Right lobe of liver (tissue), 4 donors: ENCODE results near the gene GXYLT2.

ENCODE experiments used
- CTCF ChIP-seq, 4 donors: fragments of 200-600 bp in 3 of 4; fragments of 450-650 bp in 1 of 4; IDR thresholded peaks; one replicate each; pipeline versions ENCODE4 v1.5.1 to v1.8.0; 2016 to 2022; ENCODE audit warnings: antibody characterized with exemption in 4 of 4, mild to moderate bottlenecking in 2 of 4
- POLR2A ChIP-seq: fragments of 450-650 bp; IDR thresholded peaks from one replicate; pipeline ENCODE4 v1.6.1; 2017; ENCODE audit warnings: antibody characterized with exemption, mild to moderate bottlenecking
- donor health status: DM: no; HTN: no; CAD: no.
- donor health status: DM: no; HTN: no; CAD: no.
- donor health status: DM: no; HTN: yes; CAD: no.

GRCh38 chr3:73026111-73026759 lies 138.4 kb downstream of the GXYLT2 start:
- TF ChIP-seq CTCF (IDR thresholded peaks at IDR 0.05): no peak
- TF ChIP-seq POLR2A: no peak
